ENCODE data around the gene GABRA5.

The GABRA5 gene

GRCh38 chr15:26875476-26875850 lies 8.6 kb downstream of the GABRA5 start:
- in situ Hi-C loops (cut with MboI; ENCODE audit: low sequenced_read_pairs) = loop anchor here (25.0 kb wide), 1 partner anchor 137 kb away; no protein-coding TSS in a partner anchor

GRCh38 chr15:26877831-26878230 lies 11.0 kb downstream of the GABRA5 start:
- in situ Hi-C loops (cut with MboI; ENCODE audit: low sequenced_read_pairs) = loop anchor here (25.0 kb wide), 1 partner anchor 134 kb away; no protein-coding TSS in a partner anchor

GRCh38 chr15:26879706-26880105 lies 12.8 kb downstream of the GABRA5 start:
- in situ Hi-C loops (cut with MboI; ENCODE audit: low sequenced_read_pairs) = loop anchor here (25.0 kb wide), 1 partner anchor 133 kb away; no protein-coding TSS in a partner anchor

GRCh38 chr15:26882112-26882511 lies 15.2 kb downstream of the GABRA5 start:
- in situ Hi-C loops (cut with MboI; ENCODE audit: low sequenced_read_pairs) = loop anchor here (25.0 kb wide), 1 partner anchor 130 kb away; no protein-coding TSS in a partner anchor

- in situ Hi-C loops (cut with MboI; ENCODE audit: low sequenced_read_pairs) = loop anchor here (25.0 kb wide), 1 partner anchor 130 kb away; no protein-coding TSS in a partner anchor
Measured at GRCh38 chr15:26882616-26883365, 15.9 kb downstream of the GABRA5 start.

GRCh38 chr15:26883466-26883865 lies 16.6 kb downstream of the GABRA5 start:
- in situ Hi-C loops (cut with MboI; ENCODE audit: low sequenced_read_pairs) = loop anchor here (25.0 kb wide), 1 partner anchor 129 kb away; no protein-coding TSS in a partner anchor

- in situ Hi-C loops (cut with MboI; ENCODE audit: low sequenced_read_pairs) = loop anchor here (25.0 kb wide), 1 partner anchor 126 kb away; no protein-coding TSS in a partner anchor
Measured at GRCh38 chr15:26886566-26886965, 19.7 kb downstream of the GABRA5 start.

- in situ Hi-C loops (cut with MboI; ENCODE audit: low sequenced_read_pairs) = loop anchor here (25.0 kb wide), 1 partner anchor 124 kb away; no protein-coding TSS in a partner anchor
Measured at GRCh38 chr15:26887926-26888666, 21.2 kb downstream of the GABRA5 start.

GRCh38 chr15:26888761-26889160 lies 21.9 kb downstream of the GABRA5 start:
- in situ Hi-C loops (cut with MboI; ENCODE audit: low sequenced_read_pairs) = loop anchor here (25.0 kb wide), 1 partner anchor 124 kb away; no protein-coding TSS in a partner anchor

GRCh38 chr15:26889298-26889898 lies 22.5 kb downstream of the GABRA5 start:
- in situ Hi-C loops (cut with MboI; ENCODE audit: low sequenced_read_pairs) = loop anchor here (25.0 kb wide), 1 partner anchor 123 kb away; no protein-coding TSS in a partner anchor

GRCh38 chr15:26890451-26890850 lies 23.6 kb downstream of the GABRA5 start:
- in situ Hi-C loops (cut with MboI; ENCODE audit: low sequenced_read_pairs) = loop anchor here (25.0 kb wide), 1 partner anchor 122 kb away; no protein-coding TSS in a partner anchor

- in situ Hi-C loops (cut with MboI; ENCODE audit: low sequenced_read_pairs) = loop anchor here (25.0 kb wide), 1 partner anchor 121 kb away; no protein-coding TSS in a partner anchor
Measured at GRCh38 chr15:26890988-26891387, 24.1 kb downstream of the GABRA5 start.

- in situ Hi-C loops (cut with MboI; ENCODE audit: low sequenced_read_pairs) = loop anchor here (25.0 kb wide), 1 partner anchor 121 kb away; no protein-coding TSS in a partner anchor
Measured at GRCh38 chr15:26891448-26892181, 24.8 kb downstream of the GABRA5 start.

GRCh38 chr15:26892182-26892518 lies 25.3 kb downstream of the GABRA5 start:
- in situ Hi-C loops (cut with MboI; ENCODE audit: low sequenced_read_pairs) = loop anchor here (25.0 kb wide), 1 partner anchor 120 kb away; no protein-coding TSS in a partner anchor

GRCh38 chr15:26892678-26893077 lies 25.8 kb downstream of the GABRA5 start:
- in situ Hi-C loops (cut with MboI; ENCODE audit: low sequenced_read_pairs) = loop anchor here (25.0 kb wide), 1 partner anchor 120 kb away; no protein-coding TSS in a partner anchor

- in situ Hi-C loops (cut with MboI; ENCODE audit: low sequenced_read_pairs) = loop anchor here (25.0 kb wide), 1 partner anchor 119 kb away; no protein-coding TSS in a partner anchor
Measured at GRCh38 chr15:26893351-26894065, 26.6 kb downstream of the GABRA5 start.

GRCh38 chr15:26894181-26894580 lies 27.3 kb downstream of the GABRA5 start:
- in situ Hi-C loops (cut with MboI; ENCODE audit: low sequenced_read_pairs) = loop anchor here (25.0 kb wide), 1 partner anchor 118 kb away; no protein-coding TSS in a partner anchor

GRCh38 chr15:26895346-26895745 lies 28.5 kb downstream of the GABRA5 start:
- in situ Hi-C loops (cut with MboI; ENCODE audit: low sequenced_read_pairs) = loop anchor here (25.0 kb wide), 1 partner anchor 117 kb away; no protein-coding TSS in a partner anchor

GRCh38 chr15:26899658-26900057 lies 32.8 kb downstream of the GABRA5 start:
- in situ Hi-C loops (cut with MboI; ENCODE audit: low sequenced_read_pairs) = loop anchor here (25.0 kb wide), 1 partner anchor 113 kb away; no protein-coding TSS in a partner anchor
